B cell (primary cell): ENCODE data around the gene VWA7. TPM values are rescaled to one million over a fixed set of nuclear protein-coding genes. Genes with fewer than 3 reads are reported as not detected.

Experiments used
- ATAC-seq: fragments of 200-7000 bp; cut with Tn5 transposase; one replicate; pipeline ENCODE4 v1.10.0; 2021; ENCODE audit warnings: low read depth, mild to moderate bottlenecking, moderate number of reproducible peaks, moderate library complexity
- CTCF ChIA-PET: fragments of 350-600 bp; sonication (Branson Sonifier 250); formaldehyde crosslinking; loops from one replicate; lab custom pipeline; 2021; ENCODE audit warnings: antibody characterized with exemption, inconsistent platforms; lab: Charles Lee
- POLR2A ChIA-PET: fragments of 350-600 bp; sonication (Branson Sonifier 250); formaldehyde crosslinking; loops from one replicate; lab custom pipeline; 2021; ENCODE audit warnings: antibody characterized with exemption; lab: Charles Lee
- DNase-seq: peaks from one replicate; pipeline ENCODE4 v3.0.0; 2013
- H2AFZ ChIP-seq: 2 replicates; pipeline ENCODE4 v1.6.1; 2012; ENCODE audit warnings: mild to moderate bottlenecking, low read depth, low read length; ENCODE audit not compliant: insufficient read depth, poor library complexity, severe bottlenecking
- H3K27ac ChIP-seq, 2 donors: 1 replicate in 1 of 2; 2 replicates in 1 of 2; pipeline ENCODE4 v1.5.1; 2012 to 2013; ENCODE audit warnings: low read length in 2 of 2, mild to moderate bottlenecking in 2 of 2, moderate library complexity in 1 of 2
- H3K27me3 ChIP-seq, 4 experiments: fragments of 200-600 bp in 1 of 4; sonication (generic) in 1 of 4; replicated peaks in 1 of 4; 1 replicate in 2 of 4; 2 replicates in 2 of 4; pipeline versions ENCODE4 v1.6.1 to v1.7.0; 2013 to 2016; ENCODE audit warnings: low read length in 3 of 4, mild to moderate bottlenecking in 2 of 4, mixed read lengths in 1 of 4, moderate library complexity in 1 of 4; ENCODE audit not compliant: insufficient read depth in 4 of 4, control insufficient read depth in 3 of 4; ENCODE audit errors: control extremely low read depth in 1 of 4
- H3K36me3 ChIP-seq, 2 experiments: replicated peaks in 1 of 2; 1 replicate in 1 of 2; 2 replicates in 1 of 2; pipeline versions ENCODE4 v1.6.1 to v1.7.1; 2013; ENCODE audit warnings: low read length in 1 of 2; ENCODE audit not compliant: insufficient read depth in 2 of 2, control insufficient read depth in 1 of 2; ENCODE audit errors: control extremely low read depth in 1 of 2, extremely low read depth in 1 of 2
- H3K4me1 ChIP-seq, 2 donors: fragments of 200-600 bp in 1 of 2; sonication (generic) in 1 of 2; 1 replicate in 1 of 2; 2 replicates in 1 of 2; pipeline versions ENCODE4 v1.5.1 to v1.6.1; 2013 to 2017; ENCODE audit warnings: low read length in 2 of 2; ENCODE audit not compliant: control insufficient read depth in 2 of 2, insufficient read depth in 2 of 2
- H3K4me2 ChIP-seq: replicated peaks from 2 replicates; pipeline ENCODE3; 2012; ENCODE audit warnings: mild to moderate bottlenecking, low read depth, low read length; ENCODE audit not compliant: poor library complexity, severe bottlenecking
- H3K4me3 ChIP-seq, 5 experiments: fragments of 200-600 bp in 1 of 5; sonication (generic) in 1 of 5; 1 replicate in 3 of 5; 2 replicates in 2 of 5; pipeline versions ENCODE4 v1.5.1 to v1.7.0; 2011 to 2016; ENCODE audit warnings: low read length in 4 of 5, mild to moderate bottlenecking in 4 of 5, low read depth in 2 of 5, control low read depth in 1 of 5, moderate library complexity in 1 of 5; ENCODE audit not compliant: insufficient read depth in 1 of 5; ENCODE audit errors: control extremely low read depth in 1 of 5, extremely low read depth in 1 of 5
- H3K79me2 ChIP-seq: fragments of 200-600 bp; sonication (generic); one replicate; pipeline ENCODE4 v1.6.0; 2016; ENCODE audit warnings: low read length; ENCODE audit not compliant: control insufficient read depth, insufficient read depth
- H3K9ac ChIP-seq: fragments of 200-600 bp; sonication (generic); 2 replicates; pipeline ENCODE4 v1.6.1; 2017; ENCODE audit warnings: mild to moderate bottlenecking, low read length, moderate library complexity
- H3K9me3 ChIP-seq, 3 donors: one replicate each; pipeline versions ENCODE4 v1.6.1 to v1.7.1; 2013; ENCODE audit warnings: low read length in 2 of 3; ENCODE audit not compliant: control insufficient read depth in 2 of 3, insufficient read depth in 1 of 3; ENCODE audit errors: control extremely low read depth in 1 of 3
- H4K20me1 ChIP-seq: 2 replicates; pipeline ENCODE4 v1.6.0; 2012; ENCODE audit warnings: mild to moderate bottlenecking, low read length; ENCODE audit not compliant: insufficient read depth, control insufficient read depth, poor library complexity, severe bottlenecking
- H3K27ac Mint-ChIP-seq: one replicate; pipeline ENCODE4 v1.8.0; 2021; ENCODE audit warnings: mixed read lengths
- H3K27me3 Mint-ChIP-seq: one replicate; pipeline ENCODE4 v1.8.0; 2021; ENCODE audit warnings: mixed read lengths
- H3K4me1 Mint-ChIP-seq: one replicate; pipeline ENCODE4 v1.8.0; 2021; ENCODE audit warnings: mixed read lengths
- H3K4me3 Mint-ChIP-seq: one replicate; pipeline ENCODE4 v1.8.0; 2021; ENCODE audit warnings: mixed read lengths
- H3K9me3 Mint-ChIP-seq: one replicate; pipeline ENCODE4 v1.8.0; 2022; ENCODE audit warnings: mixed read lengths; ENCODE audit not compliant: insufficient read depth
- EZH2 ChIP-seq: IDR thresholded peaks from 2 replicates; pipeline ENCODE4 v1.6.1; 2012; ENCODE audit warnings: borderline replicate concordance, low read depth, mild to moderate bottlenecking, moderate library complexity, low read length; ENCODE audit not compliant: insufficient read depth, poor library complexity, severe bottlenecking
- WGBS: methylation state at CpG from one replicate; pipeline ENCODE4 v1.1.5; 2013; ENCODE audit warnings: missing lambda C conversion rate; ENCODE audit not compliant: insufficient coverage; 5-methylcytosine and 5-hydroxymethylcytosine counted together
- intact Hi-C: fragments of 100-400 bp; cut with micrococcal nuclease; formaldehyde crosslinking; loops from one replicate; pipeline ENCODE4 v1.10.0; 2022
- polyA plus RNA-seq: library from polyadenylated mRNA; depleted of rRNA; stranded (reverse); fragments of >200 nt; gene quantifications from 2 replicates; pipeline ENCODE4 v1.2.3, GENCODE V29; 2012
- small RNA-seq: library from RNA; depleted of rRNA; stranded (forward); fragments of <200 nt; gene quantifications from one replicate; pipeline ENCODE3, GENCODE V24; 2012; ENCODE audit warnings: low replicate concordance, low read depth; ENCODE audit not compliant: insufficient read length
- total RNA-seq, 2 donors: library from RNA; stranded (reverse); fragments of 120-200 nt in 1 of 2; gene quantifications; 1 replicate in 1 of 2; 2 replicates in 1 of 2; pipeline versions ENCODE4 v1.2.3 to v1.2.4, GENCODE V29; 2013 to 2022
- TF ChIP-seq, protein P1 (sequence below): fragments of 200-600 bp; IDR thresholded peaks from one replicate; pipeline ENCODE4 v1.8.0; 2022; ENCODE audit warnings: antibody characterized with exemption, mild to moderate bottlenecking

The VWA7 gene
- total and polyA plus RNA-seq, 2 donors (not counting 1 experiment from before 2014, with no cell fraction given): 5.2 to 6.0 TPM

GRCh38 chr6:31717499-31718222, 59.5 kb downstream of the VWA7 start:
- Histone ChIP-seq H3K4me3 (no peak overlapping the region), H3K36me3 (no peaks in the 10 kb centered on the region), H3K27ac (no peak overlapping the region), H2AFZ (no peak overlapping the region), H3K27me3 (no peaks in the 10 kb centered on the region), H3K4me2 (no peak overlapping the region), H3K4me1 (no peaks in the 10 kb centered on the region), H4K20me1 (no peaks in the 10 kb centered on the region), H3K9me3 (no peaks in the 10 kb centered on the region), H3K9ac (no peak overlapping the region), H3K79me2 (no peaks in the 10 kb centered on the region)
- H3K4me3 Mint-ChIP-seq: no peak overlapping the region
- peaks cover 1% of the 10 kb centered on the region for H3K4me1 Mint-ChIP-seq
- H3K27ac Mint-ChIP-seq: no peak overlapping the region
- 92% methylated on average over 7 of the region's 10 CpGs for WGBS
- ChIA-PET CTCF (no interaction called here), POLR2A (no interaction called here)
- H3K9me3 Mint-ChIP-seq: no peaks in the 10 kb centered on the region
- ATAC-seq (no peak), DNase-seq (no peak)
- intact Hi-C loops: no loop called here
- TF ChIP-seq EZH2: no peak
- TF ChIP-seq, protein P1, sequence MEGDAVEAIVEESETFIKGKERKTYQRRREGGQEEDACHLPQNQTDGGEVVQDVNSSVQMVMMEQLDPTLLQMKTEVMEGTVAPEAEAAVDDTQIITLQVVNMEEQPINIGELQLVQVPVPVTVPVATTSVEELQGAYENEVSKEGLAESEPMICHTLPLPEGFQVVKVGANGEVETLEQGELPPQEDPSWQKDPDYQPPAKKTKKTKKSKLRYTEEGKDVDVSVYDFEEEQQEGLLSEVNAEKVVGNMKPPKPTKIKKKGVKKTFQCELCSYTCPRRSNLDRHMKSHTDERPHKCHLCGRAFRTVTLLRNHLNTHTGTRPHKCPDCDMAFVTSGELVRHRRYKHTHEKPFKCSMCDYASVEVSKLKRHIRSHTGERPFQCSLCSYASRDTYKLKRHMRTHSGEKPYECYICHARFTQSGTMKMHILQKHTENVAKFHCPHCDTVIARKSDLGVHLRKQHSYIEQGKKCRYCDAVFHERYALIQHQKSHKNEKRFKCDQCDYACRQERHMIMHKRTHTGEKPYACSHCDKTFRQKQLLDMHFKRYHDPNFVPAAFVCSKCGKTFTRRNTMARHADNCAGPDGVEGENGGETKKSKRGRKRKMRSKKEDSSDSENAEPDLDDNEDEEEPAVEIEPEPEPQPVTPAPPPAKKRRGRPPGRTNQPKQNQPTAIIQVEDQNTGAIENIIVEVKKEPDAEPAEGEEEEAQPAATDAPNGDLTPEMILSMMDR: no peak
- H3K27me3 Mint-ChIP-seq: peaks cover 1% of the 10 kb centered on the region

Small RNA genes lying within 50 kb of the gene (small RNA-seq; reads per million reads assigned to genes)
- gene MSH5-SAPCD1 (not detected), gene RF00019 (not detected), gene RNU6-850P (not detected), gene SAPCD1 (not detected)

Other genes with a start within 250 kb of the VWA7 start
Only the 30 nearest of the 43 such genes appear.
- 1.3 and 1.5 TPM in 2 replicates for gene AIF1, start 162.1 kb downstream of the VWA7 start, total RNA-seq
- 4.7 and 7.5 TPM in 2 replicates for gene AIF1, start 162.1 kb downstream of the VWA7 start, polyA plus RNA-seq
- gene PRRC2A, start 156.6 kb downstream of the VWA7 start, total RNA-seq: 265 and 278 TPM in 2 replicates
- gene PRRC2A, start 156.6 kb downstream of the VWA7 start, polyA plus RNA-seq: 152 and 153 TPM in 2 replicates
- 345 and 348 TPM in 2 replicates for gene BAG6, start 124.7 kb downstream of the VWA7 start, total RNA-seq
- gene BAG6, start 124.7 kb downstream of the VWA7 start, polyA plus RNA-seq: 252 and 276 TPM in 2 replicates
- gene APOM, start 121.4 kb downstream of the VWA7 start, total RNA-seq: 2.6 and 3.6 TPM in 2 replicates
- 11.6 and 11.9 TPM in 2 replicates for gene APOM, start 121.4 kb downstream of the VWA7 start, polyA plus RNA-seq
- gene C6orf47, start 116.5 kb downstream of the VWA7 start, total RNA-seq: 34.0 and 35.1 TPM in 2 replicates
- 5.8 and 7.6 TPM in 2 replicates for gene C6orf47, start 116.5 kb downstream of the VWA7 start, polyA plus RNA-seq
- 24.2 and 24.3 TPM in 2 replicates for gene GPANK1, start 112.3 kb downstream of the VWA7 start, total RNA-seq
- gene GPANK1, start 112.3 kb downstream of the VWA7 start, polyA plus RNA-seq: 18.3 and 22.6 TPM in 2 replicates
- 141 and 146 TPM in 2 replicates for gene CSNK2B, start 111.2 kb downstream of the VWA7 start, total RNA-seq
- 124 and 142 TPM in 2 replicates for gene CSNK2B, start 111.2 kb downstream of the VWA7 start, polyA plus RNA-seq
- 42.3 and 44.2 TPM in 2 replicates for gene LY6G5B, start 107.4 kb downstream of the VWA7 start, total RNA-seq
- gene LY6G5B, start 107.4 kb downstream of the VWA7 start, polyA plus RNA-seq: 25.2 and 28.4 TPM in 2 replicates
- 0.76 and 2.1 TPM in 2 replicates for gene LY6G5C, start 96.3 kb downstream of the VWA7 start, total RNA-seq
- 0.40 and 3.4 TPM in 2 replicates for gene LY6G5C, start 96.3 kb downstream of the VWA7 start, polyA plus RNA-seq
- 78.3 and 90.3 TPM in 2 replicates for gene ABHD16A, start 74.0 kb downstream of the VWA7 start, total RNA-seq
- gene ABHD16A, start 74.0 kb downstream of the VWA7 start, polyA plus RNA-seq: 97.5 and 97.6 TPM in 2 replicates
- not detected in 2 replicates for gene LY6G6F, start 70.5 kb downstream of the VWA7 start, total RNA-seq
- 0.32 TPM in 1 of 2 replicates, not detected in the other for gene LY6G6F, start 70.5 kb downstream of the VWA7 start, polyA plus RNA-seq
- gene LY6G6D, start 62.0 kb downstream of the VWA7 start, total RNA-seq: not detected in 2 replicates
- gene LY6G6D, start 62.0 kb downstream of the VWA7 start, polyA plus RNA-seq: not detected in 2 replicates
- gene LY6G6C, start 55.6 kb downstream of the VWA7 start, total RNA-seq: not detected in 2 replicates
- gene LY6G6C, start 55.6 kb downstream of the VWA7 start, polyA plus RNA-seq: 0.13 and 0.30 TPM in 2 replicates
- 0.24 and 0.54 TPM in 2 replicates for gene MPIG6B, start 54.0 kb downstream of the VWA7 start, total RNA-seq
- 1.6 and 4.8 TPM in 2 replicates for gene MPIG6B, start 54.0 kb downstream of the VWA7 start, polyA plus RNA-seq
- 51.1 and 59.2 TPM in 2 replicates for gene DDAH2, start 48.0 kb downstream of the VWA7 start, total RNA-seq
- 64.7 and 87.2 TPM in 2 replicates for gene DDAH2, start 48.0 kb downstream of the VWA7 start, polyA plus RNA-seq
- gene CLIC1, start 40.8 kb downstream of the VWA7 start, total RNA-seq: 216 and 221 TPM in 2 replicates
- 178 and 290 TPM in 2 replicates for gene CLIC1, start 40.8 kb downstream of the VWA7 start, polyA plus RNA-seq
- 49.9 and 50.1 TPM in 2 replicates for gene MSH5, start 37.3 kb downstream of the VWA7 start, total RNA-seq
- gene MSH5, start 37.3 kb downstream of the VWA7 start, polyA plus RNA-seq: 51.6 and 64.7 TPM in 2 replicates
- 11.1 and 12.9 TPM in 2 replicates for gene SAPCD1, start 14.7 kb downstream of the VWA7 start, total RNA-seq
- 12.9 and 21.5 TPM in 2 replicates for gene SAPCD1, start 14.7 kb downstream of the VWA7 start, polyA plus RNA-seq
- gene VARS1, start 18.4 kb upstream of the VWA7 start, total RNA-seq: 47.4 and 52.3 TPM in 2 replicates
- 54.8 and 66.8 TPM in 2 replicates for gene VARS1, start 18.4 kb upstream of the VWA7 start, polyA plus RNA-seq
- 45.3 and 52.4 TPM in 2 replicates for gene LSM2, start 29.6 kb upstream of the VWA7 start, total RNA-seq
- 37.7 and 57.4 TPM in 2 replicates for gene LSM2, start 29.6 kb upstream of the VWA7 start, polyA plus RNA-seq
- 2.0 and 2.4 TPM in 2 replicates for gene HSPA1L, start 38.0 kb upstream of the VWA7 start, total RNA-seq
- gene HSPA1L, start 38.0 kb upstream of the VWA7 start, polyA plus RNA-seq: 0.49 and 0.81 TPM in 2 replicates
- gene HSPA1A, start 38.2 kb upstream of the VWA7 start, total RNA-seq: 58.8 and 61.2 TPM in 2 replicates
- gene HSPA1A, start 38.2 kb upstream of the VWA7 start, polyA plus RNA-seq: 63.3 and 129 TPM in 2 replicates
- gene HSPA1B, start 50.4 kb upstream of the VWA7 start, total RNA-seq: 79.2 and 89.9 TPM in 2 replicates
- 86.8 and 145 TPM in 2 replicates for gene HSPA1B, start 50.4 kb upstream of the VWA7 start, polyA plus RNA-seq
- gene NEU1, start 85.5 kb upstream of the VWA7 start, total RNA-seq: 25.3 and 26.0 TPM in 2 replicates
- 35.1 and 47.2 TPM in 2 replicates for gene NEU1, start 85.5 kb upstream of the VWA7 start, polyA plus RNA-seq
- gene SLC44A4, start 101.7 kb upstream of the VWA7 start, total RNA-seq: not detected in 2 replicates
- gene SLC44A4, start 101.7 kb upstream of the VWA7 start, polyA plus RNA-seq: not detected in 2 replicates
- 86.1 and 87.4 TPM in 2 replicates for gene EHMT2, start 120.4 kb upstream of the VWA7 start, total RNA-seq
- gene EHMT2, start 120.4 kb upstream of the VWA7 start, polyA plus RNA-seq: 96.4 and 108 TPM in 2 replicates
- 8.1 and 8.9 TPM in 2 replicates for gene ZBTB12, start 124.8 kb upstream of the VWA7 start, total RNA-seq
- gene ZBTB12, start 124.8 kb upstream of the VWA7 start, polyA plus RNA-seq: 1.2 and 1.4 TPM in 2 replicates
- 1.3 and 3.4 TPM in 2 replicates for gene C2, start 150.4 kb upstream of the VWA7 start, total RNA-seq
- gene C2, start 150.4 kb upstream of the VWA7 start, polyA plus RNA-seq: 0.23 and 0.28 TPM in 2 replicates
- not detected in 2 replicates for gene CFB, start 168.8 kb upstream of the VWA7 start, total RNA-seq
- gene CFB, start 168.8 kb upstream of the VWA7 start, polyA plus RNA-seq: 0.09 TPM in 1 of 2 replicates, not detected in the other
- gene NELFE, start 181.6 kb upstream of the VWA7 start, total RNA-seq: 48.6 and 53.7 TPM in 2 replicates
- gene NELFE, start 181.6 kb upstream of the VWA7 start, polyA plus RNA-seq: 39.0 and 40.0 TPM in 2 replicates